Hematopoietic multipotent progenitor cell treated with erythropoietin and hydrocortisone succinate and interleukin-3 and kit ligand, for 15 days (in vitro differentiated cells): ENCODE data around the gene MRPL41.
A peak's percentile ranks its signal among the peaks of the same experiment; 100 is the strongest.
"Not testable (repeated sequence)": the region's sequence is repeated elsewhere in the genome, so short reads cannot be mapped to it uniquely, and the experiment has no call there.

Experiments used
- DNase-seq: peaks from one replicate; pipeline ENCODE4 v3.0.0-alpha.2; 2015; ENCODE audit warnings: low spot score

MRPL41 gene

GRCh38 chr9:137522746-137523455, 28.8 kb upstream of the MRPL41 start:
- DNase-seq: no peak

GRCh38 chr9:137524161-137524980, 27.3 kb upstream of the MRPL41 start:
- no peak for DNase-seq

GRCh38 chr9:137524981-137525317, 26.7 kb upstream of the MRPL41 start:
- DNase-seq: no peak

DNA sequence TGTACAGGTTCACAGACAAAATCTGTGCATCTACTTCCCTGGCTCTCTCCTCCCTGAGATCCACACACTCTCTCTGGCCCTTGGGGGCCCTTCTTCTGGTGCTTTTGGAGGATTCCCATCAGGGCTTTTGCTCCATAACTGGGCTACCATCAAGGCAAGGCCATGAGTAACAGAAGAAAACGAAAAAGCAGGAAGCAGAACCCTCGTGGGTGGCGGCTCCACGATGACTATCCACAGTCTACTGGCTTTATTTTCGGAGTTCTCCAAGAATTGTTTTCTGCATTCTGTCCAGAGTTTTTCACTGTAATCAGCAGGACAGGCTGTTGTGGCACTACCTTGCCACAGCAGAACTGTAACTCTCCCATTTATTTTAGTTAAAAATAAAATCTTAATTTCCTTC, 21.3 kb upstream of the MRPL41 start:
- no peak for DNase-seq

DNA sequence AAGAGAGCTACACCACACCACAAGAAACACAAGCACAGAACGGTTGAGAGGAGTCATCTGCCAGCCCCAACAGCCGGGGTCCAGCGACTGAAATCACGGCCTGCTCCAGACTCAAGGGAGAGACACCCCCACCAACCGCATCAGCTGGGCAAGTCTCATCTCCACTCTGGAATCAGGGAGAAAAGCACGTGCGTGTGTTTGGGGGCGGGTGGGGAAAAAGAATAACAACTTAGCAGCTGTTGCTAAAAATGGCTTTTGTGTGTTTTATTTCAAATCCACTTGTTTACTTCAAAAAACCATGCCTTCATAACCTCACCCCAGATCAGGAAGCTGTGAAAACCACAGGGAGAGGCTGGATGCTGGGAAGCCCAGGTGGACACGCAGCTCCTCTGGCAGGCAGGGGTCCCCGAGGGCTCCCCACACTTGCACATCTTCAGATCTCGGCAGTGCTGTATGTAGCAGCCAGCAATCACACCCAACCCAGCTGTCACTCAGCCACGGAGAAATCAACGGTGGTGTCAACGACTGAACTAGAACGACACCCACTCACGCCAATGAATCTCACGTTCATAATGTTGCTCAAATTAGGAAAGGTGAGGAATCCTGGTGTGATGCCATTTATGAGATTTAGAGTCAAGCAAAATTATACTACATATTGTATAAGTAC, 20.4 kb upstream of the MRPL41 start:
- DNase-seq: no peak

GRCh38 chr9:137532891-137533468, 18.7 kb upstream of the MRPL41 start:
- DNase-seq: not testable (repeated sequence)

- peak; percentile 25 for DNase-seq
These were observed 17.2 kb upstream of the MRPL41 start for GRCh38 chr9:137534256-137535119.

DNA sequence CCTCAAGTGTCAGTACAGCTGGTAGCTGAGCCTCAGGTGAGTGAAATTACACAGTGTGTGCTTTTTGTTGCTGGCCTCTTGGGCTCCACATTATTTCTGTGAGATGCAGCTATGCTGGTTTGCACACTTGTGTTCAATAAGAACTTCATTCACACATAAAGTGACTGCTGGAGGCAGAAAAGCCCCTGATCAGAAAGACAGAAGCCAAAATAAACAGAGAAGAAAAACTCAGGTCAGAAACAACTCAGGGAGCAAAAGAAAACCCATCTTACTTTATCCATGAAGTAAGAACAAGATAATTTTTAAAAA, 16.6 kb upstream of the MRPL41 start:
- DNase-seq: no peak

- DNase-seq: not testable (repeated sequence)
These were observed 15.0 kb upstream of the MRPL41 start for GRCh38 chr9:137536594-137537131.

- no peak for DNase-seq
These were observed 13.6 kb upstream of the MRPL41 start for GRCh38 chr9:137538058-137538457.

- no peak for DNase-seq
These were observed 11.1 kb upstream of the MRPL41 start for GRCh38 chr9:137540536-137540935.

DNA sequence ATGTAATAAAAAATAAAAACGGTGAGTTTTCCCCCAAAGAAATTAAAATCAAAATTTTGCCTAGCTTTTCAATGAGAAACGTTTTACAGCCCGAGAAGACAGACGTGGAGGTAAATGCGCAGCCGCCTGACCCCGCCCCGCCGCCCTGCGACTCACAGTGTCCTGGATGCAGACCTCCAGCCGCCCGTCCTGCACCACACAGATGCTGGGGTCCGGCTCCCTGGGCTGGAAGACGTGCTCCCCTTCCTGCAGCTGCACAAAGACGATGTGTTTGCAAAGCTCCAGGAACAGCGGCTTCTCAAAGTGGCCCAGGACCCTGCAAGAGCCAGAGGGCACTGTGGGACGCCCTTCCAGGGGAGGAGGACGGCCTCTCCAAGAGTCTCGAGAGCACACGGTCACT, 9.2 kb upstream of the MRPL41 start:
- no peak for DNase-seq

DNA sequence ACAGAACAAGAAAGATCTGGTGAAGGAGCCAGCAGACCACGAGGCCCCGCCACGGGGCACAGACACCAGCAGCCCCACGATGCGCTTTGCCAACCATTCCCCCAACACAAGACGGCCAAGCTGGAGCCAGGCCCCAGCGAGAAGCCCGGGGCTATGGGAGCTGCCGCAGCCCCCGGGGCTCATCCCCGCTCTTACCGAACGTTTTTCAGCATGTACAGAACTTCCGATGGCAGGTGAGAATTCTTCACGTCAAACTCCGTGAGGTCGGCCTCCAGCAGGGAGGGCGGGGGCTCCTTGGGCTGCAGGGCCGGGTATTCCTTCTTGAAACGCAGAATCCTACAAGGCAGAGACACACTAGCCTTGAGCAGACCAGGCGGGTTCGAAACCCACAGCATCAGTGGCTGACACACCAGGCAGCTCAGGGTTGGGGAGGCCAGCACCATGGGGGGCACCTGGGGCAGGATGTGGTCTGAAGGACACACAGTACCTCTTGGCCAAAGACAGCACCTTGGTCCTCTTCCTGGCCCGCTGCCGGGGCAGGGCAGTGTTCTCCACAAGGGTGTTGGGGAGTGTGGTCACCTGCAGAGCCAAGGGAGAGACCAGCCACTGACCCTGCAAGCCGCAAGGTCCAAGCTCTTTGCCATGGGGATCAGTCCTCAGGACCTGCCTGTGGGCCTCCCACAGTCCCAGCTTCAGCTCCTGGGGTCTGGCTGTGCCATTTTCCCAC, 8.3 kb upstream of the MRPL41 start:
- no peak for DNase-seq

DNA sequence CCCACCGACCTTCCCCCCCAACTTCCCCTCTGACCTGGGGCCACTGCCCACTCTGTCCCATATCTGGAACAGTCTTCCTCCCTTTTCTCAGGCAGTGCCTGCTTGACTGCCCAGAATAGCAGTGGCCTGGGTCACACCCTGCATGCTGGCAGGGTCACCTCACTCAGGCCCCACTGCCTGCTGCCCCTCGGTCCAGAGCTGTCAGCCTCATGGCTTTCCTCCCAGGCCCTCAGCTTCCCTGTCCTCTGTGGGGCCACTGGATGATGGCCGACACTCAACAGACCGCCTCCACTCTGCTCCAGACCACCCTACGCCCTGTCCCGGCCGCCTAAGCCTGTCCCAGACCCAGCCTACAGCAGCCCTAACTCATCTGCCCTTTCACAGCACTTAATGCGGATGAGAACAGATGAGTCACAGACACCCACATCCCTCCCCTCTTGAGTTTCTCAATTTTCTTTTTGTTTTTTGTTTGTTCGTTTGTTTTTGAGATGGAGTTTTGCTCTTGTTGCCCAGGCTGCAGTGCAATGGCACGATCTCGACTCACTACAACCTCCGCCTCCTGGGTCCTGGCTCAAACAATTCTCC, 7.4 kb upstream of the MRPL41 start:
- no peak for DNase-seq

DNA sequence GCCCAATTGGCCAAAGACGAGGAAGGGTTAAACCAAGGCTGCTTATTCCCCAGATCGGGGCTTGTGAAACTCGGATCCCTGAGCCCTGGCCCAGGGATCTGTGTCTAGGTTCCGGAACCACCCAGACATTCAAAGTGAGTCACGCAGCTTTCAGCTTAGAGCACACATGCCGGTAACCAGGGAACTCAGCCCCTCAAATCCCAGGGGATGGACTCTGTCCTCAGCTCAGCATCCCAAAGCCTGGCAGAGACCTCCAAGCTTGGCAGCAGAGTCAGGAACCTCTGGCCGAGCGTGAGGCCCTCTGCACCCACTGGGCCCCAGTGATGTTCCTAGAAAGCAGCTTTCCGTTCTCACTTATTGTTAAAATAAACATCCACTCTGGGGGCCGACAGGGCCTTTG, 6.6 kb upstream of the MRPL41 start:
- no peak for DNase-seq

DNA sequence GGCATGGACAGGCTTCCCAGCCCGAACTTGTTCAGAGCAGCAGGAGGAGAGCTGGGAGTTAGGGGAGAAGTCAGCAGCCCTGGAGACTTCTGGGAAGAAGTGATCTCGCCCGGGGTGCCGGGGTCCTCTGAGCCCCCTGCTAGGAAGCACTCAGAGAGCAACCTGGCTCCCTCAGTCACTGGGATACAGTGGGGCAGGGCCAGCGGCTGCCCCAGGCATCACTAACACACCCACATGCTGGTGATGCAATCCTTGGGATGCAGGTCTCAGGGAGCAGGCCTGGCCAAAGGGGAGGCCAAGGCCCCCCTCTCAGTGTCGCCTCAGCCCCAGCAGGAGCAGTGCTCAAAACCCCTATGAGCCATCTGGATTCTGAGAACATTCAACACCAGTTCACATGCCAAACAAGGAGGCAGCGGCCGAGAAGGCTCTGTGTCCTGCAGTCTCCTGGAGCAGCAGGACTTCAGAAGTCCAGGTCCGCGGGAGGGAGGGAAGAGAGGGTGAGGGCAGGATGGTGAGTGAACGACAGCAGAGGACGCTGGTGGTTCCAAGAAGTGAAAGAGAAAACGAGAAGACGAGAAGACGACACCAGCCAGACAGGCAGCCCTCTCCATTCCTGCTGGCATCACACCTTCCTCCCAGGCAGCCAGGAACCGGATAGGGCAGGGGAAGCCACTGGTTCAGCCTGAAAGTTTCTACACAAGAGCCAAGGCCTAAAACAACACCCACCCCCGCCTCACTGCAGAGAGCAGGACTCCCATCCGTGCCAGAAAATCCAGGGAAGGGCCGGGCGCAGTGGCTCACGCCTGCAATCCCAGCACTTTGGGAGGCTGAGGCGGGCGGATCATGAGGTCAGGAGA, 3.8 kb upstream of the MRPL41 start:
- DNase-seq: no peak

GRCh38 chr9:137550231-137550621, 1.5 kb upstream of the MRPL41 start, which contains the start of gene PNPLA7:
PNPLA7 (minus strand) TSS chr9:137550402; CDS start chr9:137550197, 205 bp downstream.
- peak; percentile 35 for DNase-seq

- DNase-seq: not testable (repeated sequence)
These were observed 768 bp upstream of the MRPL41 start for GRCh38 chr9:137550958-137551263.

DNA sequence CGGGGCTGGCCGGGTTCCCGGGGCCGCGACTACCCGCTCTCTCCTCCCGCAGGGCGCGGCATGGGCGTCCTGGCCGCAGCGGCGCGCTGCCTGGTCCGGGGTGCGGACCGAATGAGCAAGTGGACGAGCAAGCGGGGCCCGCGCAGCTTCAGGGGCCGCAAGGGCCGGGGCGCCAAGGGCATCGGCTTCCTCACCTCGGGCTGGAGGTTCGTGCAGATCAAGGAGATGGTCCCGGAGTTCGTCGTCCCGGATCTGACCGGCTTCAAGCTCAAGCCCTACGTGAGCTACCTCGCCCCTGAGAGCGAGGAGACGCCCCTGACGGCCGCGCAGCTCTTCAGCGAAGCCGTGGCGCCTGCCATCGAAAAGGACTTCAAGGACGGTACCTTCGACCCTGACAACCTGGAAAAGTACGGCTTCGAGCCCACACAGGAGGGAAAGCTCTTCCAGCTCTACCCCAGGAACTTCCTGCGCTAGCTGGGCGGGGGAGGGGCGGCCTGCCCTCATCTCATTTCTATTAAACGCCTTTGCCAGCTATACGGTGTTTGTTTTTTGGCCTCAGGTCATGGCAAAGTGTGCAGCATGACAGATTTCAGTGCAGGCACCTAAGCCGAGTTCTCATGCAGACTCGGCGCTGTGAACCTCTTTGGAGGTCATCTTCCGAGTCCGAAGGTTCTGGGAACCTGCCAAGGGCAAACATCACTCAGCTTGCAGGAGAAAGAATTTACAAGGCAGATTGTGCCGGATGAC, 516 bp downstream of the MRPL41 start:
- DNase-seq: no peak
